ENCODE results near the gene KRTAP5-5. TPM values are rescaled to one million over a fixed set of nuclear protein-coding genes. Genes with fewer than 3 reads are reported as not detected.
A peak's percentile ranks its signal among the peaks of the same experiment; 100 is the strongest.
"Not testable (repeated sequence)": the region's sequence is repeated elsewhere in the genome, so short reads cannot be mapped to it uniquely, and the experiment has no call there.

The KRTAP5-5 gene
- total RNA-seq, 1 donor from 2014 or later: 1.5 TPM

DNA sequence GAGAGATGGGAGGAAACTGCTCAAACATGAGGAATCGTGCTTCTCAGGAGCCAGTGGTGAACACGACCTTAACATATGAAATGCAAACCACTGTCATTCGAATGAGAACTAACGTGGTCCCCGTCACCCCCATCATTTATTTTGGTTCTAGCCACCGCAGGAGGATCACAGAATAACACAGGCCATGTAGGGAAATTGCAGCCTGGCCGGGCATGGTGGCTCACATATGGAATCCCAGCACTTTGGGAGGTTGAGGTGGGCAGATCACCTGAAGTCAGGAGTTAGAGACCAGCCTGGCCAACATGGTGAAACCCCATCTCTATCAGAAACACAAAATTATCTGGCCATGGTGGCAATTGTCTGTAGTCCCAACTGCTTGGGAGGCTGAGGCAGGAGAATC is 27.1 kb downstream of the KRTAP5-5 start:
- DNase-seq: no peak

DNA sequence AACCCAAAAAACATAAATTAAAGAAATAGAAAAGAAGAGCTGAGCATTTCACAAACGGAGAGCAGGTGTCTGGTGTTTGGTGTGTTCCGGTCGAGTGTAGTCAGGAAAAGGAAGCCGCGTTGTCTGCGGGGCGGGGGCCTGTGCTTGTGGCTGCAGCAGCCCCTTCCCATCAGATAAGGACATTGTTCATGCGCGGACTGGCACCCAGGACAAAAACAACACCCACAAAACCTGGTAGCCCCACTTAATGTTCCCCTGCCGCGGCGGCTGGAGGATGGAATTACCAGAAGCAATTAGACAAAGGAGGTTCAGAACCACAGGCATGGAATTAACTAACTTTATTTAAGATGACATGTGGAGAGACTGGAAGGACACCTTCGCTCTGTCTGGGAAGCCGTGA is 29.9 kb downstream of the KRTAP5-5 start:
- DNase-seq: no peak

DNA sequence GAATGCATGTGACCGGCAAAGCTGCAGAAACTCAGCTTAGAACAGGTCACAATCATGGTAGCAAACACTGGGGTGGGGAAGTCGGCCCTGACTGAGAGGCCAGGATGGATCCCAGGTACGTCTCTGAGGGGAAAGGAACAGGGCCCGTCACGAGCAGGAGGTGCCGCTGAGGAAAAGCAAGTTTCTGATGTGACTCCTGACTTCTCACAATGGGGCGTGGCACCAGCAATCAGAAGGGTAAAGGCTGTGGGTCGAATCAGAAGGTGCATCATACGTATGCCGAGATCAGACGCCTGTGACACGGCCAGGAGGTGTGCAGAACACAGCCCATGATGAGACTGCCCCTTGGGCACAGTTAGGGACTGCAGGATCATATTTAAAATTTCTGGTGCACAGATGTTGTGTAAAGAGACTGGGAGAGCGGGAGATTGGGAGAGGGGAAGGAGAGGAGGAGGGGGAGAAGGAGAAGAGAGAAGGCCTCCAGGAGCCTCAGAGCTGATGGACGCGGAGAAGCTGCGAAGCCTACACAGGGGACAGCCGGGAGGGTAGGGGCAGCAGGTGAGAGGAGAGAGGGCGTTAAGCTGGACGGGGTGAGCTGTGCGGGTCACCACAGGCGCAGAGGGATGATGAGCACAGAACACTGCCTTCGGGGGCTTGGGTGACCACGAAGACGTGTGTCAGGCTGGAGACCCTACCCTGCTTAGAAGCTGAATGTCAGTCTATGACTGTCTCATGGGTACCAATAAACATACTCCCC is 30.7 kb downstream of the KRTAP5-5 start:
- DNase-seq: no peak

DNA sequence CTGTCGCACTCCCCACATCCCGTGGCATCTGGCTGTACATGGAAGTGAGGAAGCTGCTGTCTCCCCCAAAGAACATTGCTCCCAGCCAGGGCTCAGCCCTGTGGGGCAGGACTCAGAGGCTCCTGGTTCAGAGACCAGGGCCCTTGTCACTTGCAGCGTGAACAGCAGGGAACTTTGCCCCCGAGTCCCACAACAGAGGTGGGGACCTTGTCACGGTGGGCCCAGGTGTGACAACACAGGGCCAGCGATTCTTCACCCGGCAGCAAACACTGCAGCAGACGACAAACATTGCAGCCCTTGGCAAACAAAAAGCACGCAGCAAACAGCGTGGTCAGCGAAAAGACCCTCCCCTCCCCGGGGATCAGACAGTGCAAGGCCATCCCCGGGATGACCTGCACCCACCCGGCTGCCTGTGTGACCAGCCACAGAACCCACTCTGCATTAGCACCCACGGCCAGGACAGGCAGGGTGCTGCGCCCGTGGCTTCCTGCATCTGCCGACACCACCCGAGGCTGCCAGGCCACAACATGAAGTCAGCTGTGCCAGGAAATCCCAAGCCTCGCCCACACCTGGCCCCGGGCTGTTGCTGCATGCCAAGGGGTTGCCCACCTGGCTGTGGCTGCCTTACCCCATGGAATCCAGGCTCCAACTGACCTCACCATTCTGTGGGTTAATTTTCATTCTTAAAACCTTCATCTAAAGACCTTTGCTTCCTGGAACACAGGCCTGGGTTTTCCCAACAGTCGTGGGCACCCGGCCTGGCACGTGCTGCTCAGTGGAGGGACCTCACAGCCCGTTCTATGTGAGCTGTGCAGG is 32.1 kb downstream of the KRTAP5-5 start:
- DNase-seq: not testable (repeated sequence)

DNA sequence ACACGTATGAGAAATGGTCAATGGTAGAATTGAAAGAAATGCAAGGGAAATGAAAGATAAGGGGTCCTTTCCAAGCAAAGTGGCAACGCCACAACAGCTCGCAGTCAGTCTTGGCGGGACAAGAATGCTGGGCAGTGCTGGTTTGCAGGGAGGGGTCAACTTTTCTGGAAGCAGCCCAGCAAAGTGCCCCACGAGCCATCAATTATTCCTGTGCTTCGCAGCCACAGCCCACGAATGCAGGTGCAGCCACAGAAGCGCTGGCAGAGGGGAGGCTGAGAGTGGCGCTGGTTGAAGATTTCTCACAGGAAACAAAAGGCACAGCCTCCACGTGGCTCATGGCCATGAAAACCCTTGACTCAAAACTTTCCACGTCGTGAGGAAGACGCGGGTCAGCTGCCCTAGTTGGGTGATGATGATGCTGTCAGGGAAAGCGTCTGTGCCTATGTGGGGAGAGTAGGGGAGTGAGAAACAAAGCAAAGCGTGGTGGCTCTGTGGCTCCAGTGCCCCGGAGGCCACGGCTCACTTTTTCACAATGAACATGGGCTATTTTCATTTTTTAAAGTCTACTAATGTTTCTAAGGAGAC is 33.2 kb downstream of the KRTAP5-5 start:
- not testable (repeated sequence) for DNase-seq

DNA sequence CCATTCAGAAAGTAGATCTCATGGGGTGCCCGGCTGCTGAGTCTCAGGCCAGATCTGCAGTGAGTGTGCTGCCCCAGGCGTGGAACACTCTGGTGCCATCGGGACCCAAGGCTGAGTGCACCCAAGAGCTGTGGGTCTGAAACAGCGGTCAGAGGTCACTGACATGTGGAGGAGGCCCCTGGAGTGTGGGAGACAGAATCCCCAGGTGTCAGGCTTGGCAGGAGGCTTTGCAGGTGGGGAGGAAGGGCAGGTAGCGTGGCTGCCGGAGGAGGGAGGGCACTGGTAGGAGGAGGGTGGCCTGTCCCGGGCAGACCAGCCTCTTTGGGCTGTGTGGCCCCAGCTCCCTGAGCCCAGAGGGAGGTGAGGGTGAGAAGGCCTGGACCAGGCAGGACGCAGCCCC is 35.7 kb downstream of the KRTAP5-5 start:
- no peak for DNase-seq

DNA sequence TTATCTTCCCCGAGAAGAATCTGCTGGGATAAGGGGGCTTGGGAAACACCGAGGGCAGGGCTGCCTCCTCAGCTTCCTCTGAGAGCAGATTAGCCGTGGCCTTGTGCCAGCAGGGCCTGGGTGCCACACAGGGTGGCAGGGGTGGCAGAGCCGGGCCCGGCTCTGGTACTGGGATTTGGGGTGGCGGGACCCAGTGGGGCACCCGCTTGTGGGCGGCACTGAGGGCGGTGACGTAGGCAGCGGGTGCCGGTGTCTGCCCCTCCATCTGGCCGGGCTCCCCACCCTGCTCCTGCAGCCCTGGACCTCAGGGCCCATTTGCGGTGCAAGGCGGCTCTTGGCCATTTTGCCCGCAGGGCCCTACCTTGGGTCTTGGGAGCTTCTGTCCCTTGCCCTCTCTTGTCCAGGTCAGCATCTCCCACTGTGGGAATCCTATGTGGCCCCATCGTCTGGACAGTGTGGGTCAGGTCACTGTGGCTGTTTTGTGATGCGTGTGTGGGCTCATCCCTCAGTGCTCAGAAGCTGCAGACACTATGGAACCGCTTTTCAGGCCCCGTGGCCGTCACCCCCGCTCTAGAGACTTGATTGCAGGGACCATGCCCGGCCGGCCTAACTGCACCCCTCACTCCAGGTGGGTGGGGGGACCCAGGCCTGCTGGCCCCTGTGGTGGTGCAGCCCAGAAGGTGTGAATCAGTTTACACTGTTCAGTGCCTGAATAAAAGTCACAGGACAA is 37.7 kb downstream of the KRTAP5-5 start:
- no peak for DNase-seq

DNA sequence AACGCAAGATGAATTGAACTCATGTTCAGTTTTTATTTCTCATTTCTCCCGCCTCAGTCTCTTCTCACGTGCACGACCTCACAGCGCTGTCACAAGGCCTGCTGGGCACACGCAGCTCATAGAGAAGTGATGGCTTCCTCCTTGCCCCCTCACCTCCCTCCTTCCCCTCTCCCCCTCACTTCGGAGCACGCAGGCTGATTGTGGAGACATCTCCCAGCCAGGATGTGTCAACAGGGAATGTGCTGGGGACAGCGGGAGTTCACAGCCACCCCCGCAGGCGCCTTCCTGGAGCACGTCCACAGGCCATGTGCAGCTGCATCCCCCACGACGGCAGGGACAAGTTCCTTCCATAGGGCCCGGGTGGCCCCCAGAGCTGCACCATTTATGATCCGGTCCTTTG is 38.3 kb downstream of the KRTAP5-5 start:
- no peak for DNase-seq

DNA sequence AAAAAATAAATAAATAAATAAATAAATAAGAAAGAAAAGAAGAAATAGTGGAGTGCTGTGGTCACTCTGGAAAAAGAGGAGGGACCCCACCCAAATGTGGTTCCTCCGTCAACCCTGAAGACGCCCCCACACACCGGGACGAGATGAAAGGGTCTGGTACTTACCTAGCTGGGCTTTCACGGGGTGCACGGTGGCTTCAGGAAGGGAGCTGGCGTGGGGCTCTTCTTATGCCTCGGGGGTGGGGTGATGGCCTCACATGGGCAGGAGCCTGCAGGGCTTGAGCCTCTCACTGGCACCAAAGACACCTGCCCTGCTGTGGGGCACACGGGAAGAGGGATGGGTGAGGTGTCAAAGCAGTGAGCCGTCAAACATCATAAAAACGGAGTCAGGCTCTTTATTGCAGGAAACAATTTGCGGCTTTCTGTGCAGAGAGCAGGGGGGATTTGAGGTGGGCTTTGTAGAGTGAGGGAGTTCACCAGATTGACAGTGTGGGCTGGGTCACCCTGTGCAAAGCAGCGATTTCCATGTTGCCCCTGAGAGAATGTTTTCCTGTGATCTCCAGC is 39.4 kb downstream of the KRTAP5-5 start:
- no peak for DNase-seq

DNA sequence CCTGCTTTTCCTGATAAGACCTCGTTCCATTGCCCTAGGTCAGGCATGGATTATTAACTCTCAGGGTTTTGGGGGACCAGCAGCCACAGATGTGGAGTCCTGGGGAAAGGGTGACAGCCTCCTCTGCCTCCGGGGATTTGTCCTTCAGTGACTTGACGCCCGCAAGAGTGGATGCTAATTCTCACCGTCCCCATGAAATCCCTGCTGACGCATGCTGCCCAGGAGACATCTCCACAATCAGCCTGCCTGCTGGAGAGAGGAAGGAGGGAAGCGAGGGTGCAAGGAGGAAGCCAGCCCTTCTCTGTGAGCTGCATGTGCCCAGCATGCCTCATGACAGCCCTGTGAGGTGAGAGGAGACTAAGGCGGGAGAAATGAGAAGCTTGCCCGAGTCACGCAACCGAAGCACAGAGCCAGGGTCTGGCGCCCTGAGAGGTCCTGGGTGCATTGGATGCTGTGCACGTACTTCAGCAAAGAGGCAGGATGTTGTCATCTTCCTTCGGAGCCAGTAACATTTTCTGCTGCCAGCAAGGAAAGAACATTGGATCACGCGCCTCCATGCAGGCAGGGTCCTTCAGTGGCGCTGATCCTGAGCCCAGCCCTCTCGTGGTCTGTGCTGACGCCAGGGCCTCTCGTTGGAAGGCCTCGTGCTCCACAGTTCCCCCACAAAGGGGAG is 40.1 kb downstream of the KRTAP5-5 start:
- peak; percentile 79 for DNase-seq

DNA sequence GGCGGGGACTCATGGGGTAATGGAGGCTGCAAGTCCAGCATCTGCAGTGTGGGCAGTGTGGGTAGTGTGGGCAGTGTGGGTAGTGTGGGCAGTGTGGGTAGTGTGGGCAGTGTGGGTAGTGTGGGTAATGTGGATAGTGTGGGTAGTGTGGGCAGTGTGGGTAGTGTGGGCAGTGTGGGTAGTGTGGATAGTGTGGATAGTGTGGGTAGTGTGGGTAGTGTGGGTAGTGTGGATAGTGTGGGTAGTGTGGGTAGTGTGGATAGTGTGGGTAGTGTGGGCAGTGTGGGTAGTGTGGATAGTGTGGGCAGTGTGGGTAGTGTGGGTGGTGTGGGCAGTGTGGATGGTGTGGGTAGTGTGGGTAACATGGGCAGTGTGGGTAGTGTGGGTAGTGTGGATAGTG is 40.9 kb downstream of the KRTAP5-5 start:
- DNase-seq: not testable (repeated sequence)

DNA sequence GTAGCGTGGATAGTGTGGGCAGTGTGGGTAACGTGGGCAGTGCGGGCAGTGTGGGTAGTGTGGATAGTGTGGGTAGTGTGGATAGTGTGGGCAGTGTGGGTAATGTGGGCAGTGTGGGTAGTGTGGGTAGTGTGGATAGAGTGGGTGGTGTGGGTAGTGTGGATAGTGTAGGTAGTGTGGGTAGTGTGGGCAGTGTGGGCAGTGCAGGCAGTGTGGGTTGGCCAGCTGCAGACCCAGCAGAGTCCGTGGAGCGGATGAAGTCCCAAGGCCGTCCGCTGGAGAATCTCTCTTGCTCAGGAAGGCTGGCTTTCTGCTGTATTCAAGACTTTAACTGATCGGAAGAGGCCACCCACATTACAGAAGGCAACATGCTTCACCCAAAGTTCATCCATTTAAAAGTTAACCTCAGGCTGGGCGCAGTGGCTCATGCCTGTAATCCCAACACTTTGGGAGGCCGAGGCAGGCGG is 41.4 kb downstream of the KRTAP5-5 start:
- DNase-seq: no peak

DNA sequence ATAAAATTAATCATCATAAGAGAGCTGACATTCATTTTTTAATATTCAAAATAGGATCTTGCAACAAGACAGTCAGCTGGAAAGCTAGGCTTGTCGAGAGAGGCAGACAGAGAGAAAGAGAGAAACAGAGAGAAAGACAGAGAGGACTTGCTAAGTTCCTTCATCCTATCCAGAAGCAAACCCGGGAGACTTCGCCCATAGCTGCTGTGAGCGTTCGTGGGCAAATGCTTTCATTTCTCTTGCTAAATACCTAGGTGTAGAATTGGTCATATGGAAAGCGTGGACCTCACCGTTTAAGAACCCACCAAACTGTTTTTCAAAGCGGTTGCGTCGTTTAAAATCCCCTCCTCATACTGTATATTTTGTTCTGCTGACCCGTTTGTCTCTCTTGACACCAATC is 42.1 kb downstream of the KRTAP5-5 start:
- no peak for DNase-seq

DNA sequence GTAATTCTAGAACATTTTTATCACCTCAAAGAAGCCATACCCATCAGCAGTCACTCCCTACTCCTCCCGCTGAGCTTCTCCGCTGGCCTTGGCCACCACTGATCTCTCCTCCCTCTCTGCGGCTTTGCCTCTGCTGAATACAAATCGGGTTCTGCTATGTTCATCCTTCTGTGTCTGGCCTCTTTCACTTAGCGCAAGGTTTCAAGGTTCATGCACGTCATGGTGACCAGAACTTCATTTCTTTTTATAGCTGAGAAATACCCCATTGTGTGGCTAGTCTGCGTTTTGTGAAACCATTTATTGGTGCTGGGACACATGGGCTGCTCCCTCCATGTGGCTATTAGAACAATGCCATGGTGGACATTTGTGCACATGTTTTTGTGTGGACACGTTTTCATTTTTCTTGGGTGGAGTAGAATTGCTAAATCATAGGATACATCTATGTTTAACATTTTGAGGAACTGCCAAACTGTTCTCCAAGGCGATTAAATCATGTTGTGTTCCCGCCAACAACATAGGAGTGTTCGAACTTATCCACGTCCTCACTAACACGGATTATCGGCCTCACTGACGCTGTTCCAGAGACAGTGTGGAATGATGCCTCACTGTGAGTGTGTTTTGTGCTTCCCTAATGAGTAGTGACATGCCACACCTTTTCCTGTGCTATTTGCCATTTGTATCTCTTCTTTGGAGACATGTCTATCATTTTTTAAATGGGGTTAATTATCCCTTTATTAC is 43.2 kb downstream of the KRTAP5-5 start:
- peak; percentile 68 for DNase-seq

DNA sequence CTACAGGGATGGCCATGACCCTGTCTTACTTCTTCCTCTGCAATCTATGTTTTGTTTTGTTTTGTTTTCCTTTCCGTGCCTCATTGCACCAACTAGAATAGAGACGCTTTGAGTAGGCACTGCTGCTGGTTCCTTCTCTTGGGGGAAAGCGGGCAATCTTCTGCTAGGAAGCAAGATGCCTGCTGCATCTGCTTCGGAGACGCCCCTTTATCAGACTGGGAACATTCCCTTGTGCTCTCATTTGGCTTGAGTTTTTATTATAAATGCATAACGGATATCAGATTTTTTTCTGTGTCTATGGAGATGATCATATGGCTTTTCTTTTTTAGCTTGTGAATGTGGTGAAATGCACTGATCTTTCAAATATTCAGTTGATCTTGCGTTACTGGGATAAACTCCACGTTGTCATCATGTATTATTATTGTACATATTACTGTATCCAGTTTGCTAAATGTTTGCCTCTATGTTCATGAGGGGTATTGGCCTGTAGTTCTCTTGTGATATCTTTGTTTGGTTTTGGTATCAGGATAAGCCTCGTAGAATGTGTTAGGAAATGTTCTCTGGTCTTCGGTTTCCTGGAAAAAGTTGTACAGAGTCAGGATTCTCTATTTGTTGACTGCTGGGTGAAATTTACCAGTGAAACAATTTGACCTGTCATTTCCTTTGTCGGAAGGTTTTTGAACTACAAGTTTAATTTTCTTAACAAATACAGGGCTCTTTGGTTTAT is 44.0 kb downstream of the KRTAP5-5 start:
- DNase-seq: peak; percentile 55

DNA sequence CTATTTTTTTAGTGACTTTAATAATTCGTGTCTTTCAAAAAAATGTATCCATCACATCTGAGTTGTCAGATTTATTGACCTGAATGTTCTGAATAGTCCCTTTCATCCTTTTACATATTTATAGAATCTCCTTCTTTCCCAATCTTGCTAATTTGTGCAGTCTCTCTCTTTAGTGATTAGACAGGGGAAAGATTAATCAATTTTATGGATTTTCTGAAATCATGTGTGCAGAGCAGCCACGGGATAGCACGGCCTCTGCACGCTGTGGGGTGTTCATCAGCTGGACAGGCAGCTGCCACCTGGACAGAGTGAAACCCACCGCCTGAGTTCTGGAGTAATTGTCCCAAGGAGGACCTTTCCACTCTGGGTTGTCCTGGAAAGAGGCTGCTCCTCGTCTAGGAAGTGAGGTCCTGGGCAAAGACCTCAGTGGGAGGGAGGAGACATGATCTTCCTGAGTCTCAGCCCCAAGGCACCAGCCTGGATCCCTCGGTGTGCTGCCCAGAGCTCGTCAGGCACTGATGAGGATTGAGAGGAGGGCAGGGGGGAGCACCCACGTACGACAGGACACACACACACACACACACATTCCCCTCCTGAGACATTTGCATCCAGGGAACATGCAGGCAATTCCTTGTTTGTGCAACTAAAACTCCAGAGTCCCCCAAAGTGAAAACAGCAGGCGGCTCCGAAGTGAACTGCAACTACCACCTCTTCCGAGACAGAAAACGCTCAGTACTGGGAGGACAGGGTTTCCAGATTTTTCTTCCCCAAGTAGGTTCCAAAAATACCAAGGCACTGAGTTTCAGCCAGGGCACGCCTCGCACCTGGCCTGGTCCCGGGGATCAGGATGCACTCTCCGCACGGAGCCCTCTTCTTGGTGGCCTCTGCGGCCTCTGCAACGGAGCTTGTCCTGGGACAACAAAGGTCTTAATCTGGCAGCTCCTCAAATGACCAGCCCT is 44.9 kb downstream of the KRTAP5-5 start:
- DNase-seq: peak; percentile 10

DNA sequence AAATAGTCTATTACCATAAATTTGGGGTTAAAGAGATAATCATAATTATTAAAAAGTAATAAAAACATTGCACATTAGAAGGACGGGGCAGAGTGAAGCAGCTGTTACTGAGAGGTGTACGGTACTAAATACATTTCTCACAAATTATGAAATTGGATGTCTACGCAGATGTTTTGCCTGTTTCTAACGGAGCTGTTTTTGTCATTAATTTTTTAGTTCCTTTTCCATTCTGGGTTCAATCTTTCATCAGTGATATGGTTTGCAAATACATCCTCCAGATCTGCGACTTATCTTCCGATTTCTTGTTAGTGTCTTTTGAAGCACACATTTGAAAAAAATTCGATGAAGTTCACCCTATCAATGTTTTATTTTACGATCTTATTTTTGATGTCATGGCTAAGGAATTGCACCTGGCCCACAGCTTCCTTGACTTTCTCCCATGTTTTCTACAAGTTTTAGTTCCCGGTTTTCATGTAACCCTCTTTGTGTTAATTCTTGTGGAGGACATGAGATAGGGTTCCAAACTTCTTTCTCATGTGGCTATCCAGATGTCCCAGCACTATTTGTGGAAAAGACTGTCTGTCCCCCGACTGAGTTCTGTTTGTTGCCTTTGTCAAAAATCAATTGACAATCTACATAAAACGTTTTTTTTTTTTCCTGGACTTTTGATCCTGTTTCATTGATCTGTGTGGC is 46.1 kb downstream of the KRTAP5-5 start:
- no peak for DNase-seq

DNA sequence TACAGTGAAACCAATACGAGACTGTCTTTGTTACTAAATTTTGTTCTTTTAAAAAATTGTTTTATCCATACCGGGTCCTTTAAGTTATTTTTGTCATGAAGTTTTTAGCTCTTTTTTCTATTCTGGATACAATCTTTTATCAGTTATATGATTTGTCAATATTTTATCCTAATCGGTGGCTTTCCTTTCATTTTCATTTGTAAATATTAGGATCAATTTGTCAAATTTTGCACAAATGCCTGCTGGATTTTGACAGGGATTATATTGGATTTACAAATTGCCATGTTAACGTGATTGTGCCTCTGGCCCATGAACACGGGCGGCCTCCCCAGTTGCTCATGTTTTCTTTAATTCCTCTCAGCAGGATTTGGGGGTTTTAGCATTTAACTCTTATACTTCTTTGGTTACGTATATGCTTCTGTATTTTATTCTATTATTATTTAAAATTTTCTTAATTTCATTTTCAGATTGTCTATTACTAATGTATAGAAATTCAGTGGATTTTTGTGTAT is 46.7 kb downstream of the KRTAP5-5 start:
- no peak for DNase-seq
